NCI-H2227 (cell line): Measurements from ENCODE around the gene GPC5.
"Not testable (repeated sequence)": the region's sequence is repeated elsewhere in the genome, so short reads cannot be mapped to it uniquely, and the experiment has no call there.

Source experiments
- DNase-seq: peaks from one replicate; lab custom pipeline; 2025; ENCODE audit not compliant: unreplicated experiment; lab: John Stamatoyannopoulos, UW

The GPC5 gene

DNA sequence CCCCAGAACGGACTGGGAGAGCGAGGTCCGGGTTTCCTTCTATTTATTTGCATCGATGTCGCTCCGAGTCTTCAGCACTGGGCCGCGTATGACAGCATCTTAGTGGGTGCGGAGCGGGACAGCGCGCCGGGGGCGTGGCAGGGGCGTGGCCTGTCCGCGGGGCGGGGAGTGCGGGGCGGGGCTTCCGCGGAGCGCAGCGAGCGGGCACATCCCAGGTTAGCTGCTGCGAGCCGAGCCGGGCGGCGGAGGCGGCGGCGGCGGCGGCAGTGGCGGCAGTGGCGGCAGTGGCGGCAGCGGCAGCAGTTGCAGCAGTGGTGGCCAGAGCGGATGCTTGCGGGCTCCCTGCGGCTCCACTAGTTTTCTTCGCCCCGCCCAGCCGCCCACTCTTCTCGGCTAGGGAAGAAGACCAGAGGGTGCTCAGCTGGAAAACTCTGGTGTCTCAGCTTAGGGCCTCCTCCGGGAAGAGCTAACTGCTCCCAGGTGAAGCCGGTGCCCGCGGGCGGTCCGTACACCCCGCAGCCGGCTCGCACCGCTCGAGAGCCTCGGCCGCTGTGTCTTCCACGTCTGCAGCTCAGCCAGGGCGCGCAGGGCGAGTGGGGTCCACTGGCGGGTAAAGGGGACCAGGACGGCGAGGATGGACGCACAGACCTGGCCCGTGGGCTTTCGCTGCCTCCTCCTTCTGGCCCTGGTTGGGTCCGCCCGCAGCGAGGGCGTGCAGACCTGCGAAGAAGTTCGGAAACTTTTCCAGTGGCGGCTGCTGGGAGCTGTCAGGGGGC, at the start of gene GPC5:
GPC5 (plus strand) TSS at position 209 of the 776 bp plus-strand sequence.
- peak; percentile 71 for DNase-seq

DNA sequence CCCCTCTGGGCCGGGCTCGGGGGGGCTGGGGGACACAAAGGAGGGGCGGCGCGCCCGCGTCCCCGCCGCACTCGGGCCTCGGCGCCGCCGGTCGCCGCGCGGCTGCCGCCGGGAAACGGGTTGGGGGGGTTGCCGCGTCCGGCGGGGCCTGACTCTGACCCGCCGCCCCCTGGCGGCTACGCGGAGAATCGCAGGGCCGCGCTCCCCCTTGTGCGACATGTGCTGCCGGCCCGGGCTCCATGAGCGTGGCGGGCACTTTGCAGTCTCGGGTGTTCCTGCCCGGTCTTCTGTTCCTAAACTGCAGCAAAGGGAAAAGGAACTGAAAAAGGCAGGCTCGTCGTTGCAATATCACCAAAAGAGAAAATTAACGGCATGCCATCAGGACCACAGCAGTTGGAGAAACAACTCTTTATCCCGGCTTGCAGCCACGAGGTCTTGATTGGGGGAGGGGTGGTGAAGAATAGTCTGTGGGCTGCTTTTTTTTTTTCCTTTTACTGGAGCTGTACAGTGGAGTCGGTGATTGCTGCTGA, 49.5 kb upstream of the GPC5 start:
- peak; percentile 91 for DNase-seq

DNA sequence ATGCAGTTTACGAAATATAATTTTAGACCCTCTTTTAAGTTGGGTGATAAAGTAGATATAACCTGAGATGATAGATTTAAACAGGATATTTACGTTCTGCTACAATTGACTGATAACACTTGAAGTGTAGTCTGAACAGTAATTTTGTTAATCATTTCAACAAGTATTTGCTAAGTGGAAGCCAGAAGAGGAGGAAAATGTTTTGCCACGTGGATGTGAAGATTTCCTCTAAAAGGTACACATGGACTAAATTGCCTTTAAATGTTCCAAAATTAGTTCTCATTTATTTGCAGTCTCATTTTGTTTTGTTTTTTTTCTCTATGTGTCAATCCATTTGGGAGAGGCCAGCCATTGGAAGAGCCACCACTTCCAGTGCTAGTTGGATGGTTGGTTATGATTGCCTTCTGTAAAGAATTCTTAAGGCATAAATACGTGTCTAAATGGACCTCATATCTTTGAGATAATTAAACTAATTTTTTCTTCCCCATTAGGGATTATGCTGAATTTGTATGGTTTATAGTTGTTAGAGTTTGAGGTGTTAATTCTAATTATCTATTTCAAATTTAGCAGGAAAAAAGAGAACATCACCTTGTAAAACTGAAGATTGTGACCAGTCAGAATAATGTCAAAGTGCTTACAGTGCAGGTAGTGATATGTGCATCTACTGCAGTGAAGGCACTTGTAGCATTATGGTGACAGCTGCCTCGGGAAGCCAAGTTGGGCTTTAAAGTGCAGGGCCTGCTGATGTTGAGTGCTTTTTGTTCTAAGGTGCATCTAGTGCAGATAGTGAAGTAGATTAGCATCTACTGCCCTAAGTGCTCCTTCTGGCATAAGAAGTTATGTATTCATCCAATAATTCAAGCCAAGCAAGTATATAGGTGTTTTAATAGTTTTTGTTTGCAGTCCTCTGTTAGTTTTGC, 48.2 kb upstream of the GPC5 start:
- no peak for DNase-seq

DNA sequence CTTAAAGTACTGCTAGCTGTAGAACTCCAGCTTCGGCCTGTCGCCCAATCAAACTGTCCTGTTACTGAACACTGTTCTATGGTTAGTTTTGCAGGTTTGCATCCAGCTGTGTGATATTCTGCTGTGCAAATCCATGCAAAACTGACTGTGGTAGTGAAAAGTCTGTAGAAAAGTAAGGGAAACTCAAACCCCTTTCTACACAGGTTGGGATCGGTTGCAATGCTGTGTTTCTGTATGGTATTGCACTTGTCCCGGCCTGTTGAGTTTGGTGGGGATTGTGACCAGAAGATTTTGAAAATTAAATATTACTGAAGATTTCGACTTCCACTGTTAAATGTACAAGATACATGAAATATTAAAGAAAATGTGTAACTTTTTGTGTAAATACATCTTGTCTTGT, 47.3 kb upstream of the GPC5 start:
- no peak for DNase-seq

DNA sequence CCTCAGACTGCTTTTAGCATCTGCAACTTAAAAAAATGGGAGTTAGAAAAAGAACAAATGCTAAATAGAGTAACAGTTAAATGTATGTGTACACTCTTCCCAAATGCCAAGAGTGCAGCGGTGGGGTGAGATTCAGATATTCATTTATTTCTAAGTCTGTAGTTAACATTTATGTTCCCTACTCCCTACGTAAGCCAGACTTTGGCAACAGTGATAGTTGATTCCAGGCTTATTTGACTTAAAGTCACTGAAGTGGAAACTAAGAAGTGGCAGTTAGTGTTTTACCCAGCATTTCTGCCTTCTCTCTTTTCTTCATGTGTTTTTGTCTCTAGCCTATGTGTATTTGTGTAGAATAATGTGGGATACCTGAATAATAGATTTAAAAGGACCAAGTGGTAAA, 46.4 kb upstream of the GPC5 start:
- no peak for DNase-seq

DNA sequence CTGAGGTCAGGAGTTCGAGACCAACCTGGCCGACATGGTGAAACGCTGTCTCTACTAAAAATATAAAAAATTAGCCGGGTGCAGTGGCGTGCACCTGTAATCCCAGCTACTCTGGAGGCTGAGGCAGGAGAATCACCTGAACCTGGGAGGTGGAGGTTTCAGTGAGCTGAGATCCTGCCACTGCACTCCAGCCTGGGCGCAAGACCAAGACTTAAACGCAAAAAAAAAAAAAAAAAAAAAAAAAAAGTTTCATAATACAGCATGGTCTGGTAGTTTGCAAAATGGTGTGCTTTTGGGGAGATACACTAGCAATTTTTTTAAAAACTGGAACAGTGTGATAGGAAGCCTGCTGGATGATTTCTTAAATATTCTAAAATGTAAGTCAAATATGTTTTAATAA, 45.5 kb upstream of the GPC5 start:
- DNase-seq = not testable (repeated sequence)

DNA sequence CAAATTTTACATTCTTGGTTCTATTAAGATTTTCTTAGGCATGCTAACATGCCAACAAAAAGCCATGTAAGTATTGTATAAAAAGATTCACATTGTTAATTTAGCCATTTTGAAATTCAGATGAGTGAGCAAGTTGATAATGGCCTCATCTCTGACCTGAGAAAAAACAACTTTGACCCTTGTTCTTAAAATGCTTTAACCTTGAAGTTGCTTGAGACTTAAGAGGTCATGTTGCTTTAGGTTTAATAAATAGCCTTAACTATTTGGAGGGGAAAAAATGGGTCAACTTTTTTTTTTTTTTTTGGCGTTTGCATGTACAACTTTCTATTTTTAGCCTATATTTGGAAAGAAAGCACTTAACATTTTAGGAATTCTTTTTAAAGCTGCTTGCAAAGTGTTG, 44.9 kb upstream of the GPC5 start:
- DNase-seq = no peak

DNA sequence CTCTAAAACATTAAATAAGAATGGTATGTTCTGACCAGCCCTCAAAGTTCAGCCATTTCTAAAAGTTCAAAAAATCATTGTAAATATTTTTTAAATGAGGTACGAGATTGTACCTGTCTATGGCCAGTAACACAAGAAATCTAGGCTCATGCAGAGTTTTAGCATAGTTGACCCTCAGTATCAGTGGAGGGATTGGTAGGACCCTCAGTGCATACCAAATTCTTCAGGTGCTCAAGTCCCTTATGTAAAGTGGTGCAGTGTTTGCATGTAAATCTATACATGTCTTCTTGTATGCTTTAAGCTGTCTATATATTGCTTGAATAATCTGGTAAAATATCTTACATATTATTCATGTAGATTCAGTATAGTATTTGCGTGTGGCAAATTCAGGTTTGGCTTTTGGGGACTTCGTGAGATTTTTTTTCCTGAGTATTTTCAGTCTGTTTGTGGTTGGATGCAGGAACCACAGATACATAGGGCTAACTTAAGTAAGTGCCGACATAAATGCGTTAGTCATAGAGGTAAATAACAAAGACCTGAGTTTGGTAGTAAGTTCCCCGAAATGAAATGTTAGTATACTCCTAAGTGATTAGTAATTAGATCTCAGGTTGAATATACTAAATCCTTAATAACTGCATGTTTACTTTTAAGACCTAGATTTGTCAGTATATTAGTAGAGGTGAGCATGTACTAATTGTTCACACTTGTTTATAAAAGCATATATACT, 43.2 kb upstream of the GPC5 start:
- DNase-seq = no peak

DNA sequence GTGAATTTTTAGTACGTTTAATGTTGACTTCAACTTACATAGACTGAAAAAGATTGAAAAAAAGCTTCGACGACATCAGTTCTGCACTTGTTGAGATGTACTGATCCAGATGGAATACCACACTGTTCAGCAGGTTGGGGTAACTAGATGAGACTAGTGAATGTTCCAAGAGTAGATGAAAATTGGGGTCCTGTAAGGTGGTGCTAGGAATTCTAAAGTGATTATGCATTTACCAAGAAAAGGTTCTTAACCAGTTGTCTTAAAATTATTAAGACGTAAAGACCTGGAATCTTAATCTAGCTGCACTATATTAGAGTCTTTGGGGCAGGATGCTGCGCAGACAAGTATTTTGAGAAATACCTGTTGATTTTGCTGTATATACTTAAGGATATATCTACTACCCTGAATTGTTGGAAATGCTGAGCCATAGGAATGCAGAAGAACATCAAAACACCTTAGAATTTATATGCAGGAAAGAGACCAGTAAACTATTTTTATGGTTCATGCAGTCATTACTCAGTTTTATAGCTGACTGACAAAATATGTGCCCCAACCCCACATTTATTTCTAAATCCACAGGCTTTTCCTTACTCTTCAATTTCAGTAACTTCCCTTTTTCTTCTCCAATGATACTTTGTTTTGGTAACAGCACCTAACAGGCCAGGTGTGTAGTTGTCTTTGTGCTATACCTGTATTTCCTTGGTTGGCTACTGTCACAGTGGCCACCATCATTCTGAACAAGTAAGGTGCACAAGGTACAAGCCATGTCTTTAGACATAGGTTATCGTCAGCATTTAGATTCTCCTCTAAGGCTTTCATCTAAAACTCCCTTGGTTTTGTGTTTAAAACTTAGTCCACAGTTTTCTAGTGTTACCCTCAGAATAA, 42.4 kb upstream of the GPC5 start:
- DNase-seq = no peak

DNA sequence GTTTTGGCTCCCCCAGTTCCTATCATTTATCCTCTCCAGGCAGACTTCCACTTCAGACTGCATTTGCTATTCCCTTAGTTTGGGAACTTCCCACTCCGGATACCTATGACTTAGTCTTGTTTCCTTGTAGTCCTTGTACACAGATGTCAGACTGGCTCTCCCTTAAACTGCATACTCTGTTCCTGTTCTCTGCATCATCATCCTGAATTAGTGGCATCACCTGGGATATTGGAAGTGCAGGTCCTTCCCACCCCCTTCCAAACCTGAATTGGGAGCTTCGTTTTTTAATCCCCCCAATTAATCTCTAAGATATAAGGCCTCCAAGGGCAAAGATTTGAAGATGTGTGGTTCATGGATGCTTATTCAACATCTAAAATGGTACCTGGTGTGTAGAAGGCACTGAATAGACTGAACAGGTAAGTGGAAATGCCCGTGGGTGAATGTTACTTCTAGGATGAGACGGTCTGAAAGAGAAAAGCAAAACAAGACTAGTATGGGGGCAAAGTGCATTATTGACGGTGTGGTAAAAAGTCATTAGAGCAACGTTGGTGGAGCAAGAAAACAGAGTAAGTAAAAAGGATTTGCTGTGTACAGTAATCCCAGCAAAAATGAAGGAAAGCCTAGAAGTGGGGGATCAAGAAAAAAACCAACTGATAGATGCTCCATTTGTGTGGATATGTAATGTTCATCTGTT, 41.4 kb upstream of the GPC5 start:
- DNase-seq = no peak

DNA sequence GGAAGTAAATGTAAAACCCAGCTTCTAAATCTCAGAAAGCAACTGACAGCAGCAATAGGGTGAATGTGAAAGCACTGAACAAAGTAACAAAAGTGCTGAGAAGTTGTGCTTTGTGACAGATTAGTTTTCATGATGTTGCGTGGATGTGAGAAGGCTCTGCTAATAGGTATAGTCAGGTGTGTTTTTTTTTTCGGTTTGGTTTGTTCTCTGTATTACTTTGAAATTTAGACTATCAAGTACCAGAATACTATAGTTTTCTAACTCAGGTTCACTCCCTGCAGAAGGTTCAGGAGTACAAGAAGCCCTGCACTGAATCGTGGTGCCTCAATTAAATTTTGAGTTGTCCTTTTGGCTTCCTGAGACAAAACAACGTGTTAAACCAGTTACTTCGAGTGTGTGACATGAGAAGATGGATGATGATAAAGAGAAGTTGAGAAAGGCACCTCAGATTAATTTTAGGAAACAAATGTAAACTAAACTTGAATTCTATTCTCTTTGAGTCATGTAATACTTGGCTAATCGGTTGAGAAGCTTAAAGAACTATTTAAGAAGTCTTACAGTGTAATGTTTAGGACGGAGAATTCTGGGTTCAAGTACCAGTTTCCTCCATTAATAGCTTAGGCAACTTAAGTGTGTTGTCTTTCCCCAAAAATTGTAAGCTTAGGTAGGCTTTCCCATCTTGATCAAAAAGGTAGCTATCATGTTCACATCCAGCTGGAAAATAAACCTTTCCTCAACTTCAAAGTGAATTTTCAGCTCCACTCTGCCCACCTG, 40.6 kb upstream of the GPC5 start:
- no peak for DNase-seq

DNA sequence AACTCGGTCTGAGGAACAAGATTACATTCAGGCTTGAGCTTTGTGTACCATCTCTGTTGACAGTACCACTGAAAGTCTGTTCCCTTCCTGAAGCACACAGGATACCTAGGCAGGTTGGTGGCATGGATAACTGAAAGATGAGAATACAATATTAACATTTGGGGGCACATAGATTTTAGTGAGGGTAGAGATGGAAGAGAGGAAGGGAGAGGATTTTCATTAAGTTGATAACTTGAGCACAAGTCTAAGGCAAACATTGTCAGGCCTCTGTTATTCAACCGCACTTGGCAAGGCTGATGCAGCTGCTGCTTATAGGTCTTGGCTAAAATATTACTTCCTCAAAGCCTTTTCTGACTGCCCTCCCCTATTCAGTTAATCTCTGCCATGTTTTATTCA, 40.0 kb upstream of the GPC5 start:
- DNase-seq = no peak

DNA sequence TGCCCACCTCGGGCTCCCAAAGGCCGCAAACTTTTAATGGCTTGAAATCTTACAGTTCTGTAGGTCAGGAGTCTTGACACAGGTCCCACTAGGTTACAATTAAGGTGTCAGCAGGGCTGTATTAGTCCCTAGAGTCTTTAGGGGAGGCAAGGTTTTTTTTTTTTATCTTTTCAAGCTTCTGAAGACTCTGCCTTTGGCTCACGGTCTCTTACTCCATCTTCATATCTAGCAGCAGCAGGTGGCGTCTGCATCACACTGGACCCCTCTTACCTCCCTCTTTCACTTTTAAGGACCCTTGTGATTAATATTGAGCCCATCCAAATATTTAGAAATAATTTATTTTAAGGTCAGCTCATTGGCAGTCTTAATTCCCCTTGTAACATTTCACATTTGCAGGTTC, 39.3 kb upstream of the GPC5 start:
- no peak for DNase-seq

DNA sequence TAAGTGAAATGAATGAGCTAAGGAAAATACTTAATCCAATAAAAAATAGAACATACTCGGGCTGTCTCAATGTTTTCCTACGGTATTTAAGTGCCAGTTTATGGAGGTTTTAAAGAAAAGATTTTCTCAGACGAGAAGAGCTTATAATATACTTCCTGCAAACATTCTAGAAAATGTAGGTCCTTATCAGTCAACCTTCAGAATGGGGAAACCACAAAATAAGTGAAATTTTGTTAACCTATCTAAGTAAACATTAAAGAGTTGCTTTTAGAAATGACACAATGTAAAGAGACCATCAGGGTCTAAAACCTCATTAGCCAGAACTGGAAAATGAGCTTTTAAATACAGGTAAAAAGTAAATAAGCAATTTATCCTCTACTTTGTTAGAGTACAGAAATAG, 38.8 kb upstream of the GPC5 start:
- no peak for DNase-seq

DNA sequence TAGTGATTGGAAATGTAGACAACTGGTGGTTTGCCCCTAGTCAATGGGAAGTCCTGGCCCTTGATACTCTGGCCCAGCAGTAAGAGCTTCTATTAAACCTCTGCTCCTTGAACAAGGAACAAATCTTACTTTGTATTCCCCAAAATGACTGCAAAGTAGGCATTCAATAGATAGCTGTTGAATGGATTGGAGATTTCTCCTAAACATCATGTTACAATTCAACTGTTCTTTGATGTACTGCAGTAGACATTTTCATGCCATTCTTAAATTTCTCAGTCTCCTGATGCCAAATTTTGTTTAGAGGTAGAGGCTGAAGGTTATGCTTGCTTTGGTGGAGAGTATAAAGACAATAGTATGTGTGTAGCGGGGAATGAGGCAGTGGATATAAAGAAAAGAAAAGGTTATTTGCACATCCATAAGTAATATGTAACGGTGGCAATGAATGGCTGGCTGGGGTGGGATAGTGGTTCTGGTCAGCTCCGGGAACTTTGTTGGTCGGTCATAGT, 38.1 kb upstream of the GPC5 start:
- DNase-seq = no peak

DNA sequence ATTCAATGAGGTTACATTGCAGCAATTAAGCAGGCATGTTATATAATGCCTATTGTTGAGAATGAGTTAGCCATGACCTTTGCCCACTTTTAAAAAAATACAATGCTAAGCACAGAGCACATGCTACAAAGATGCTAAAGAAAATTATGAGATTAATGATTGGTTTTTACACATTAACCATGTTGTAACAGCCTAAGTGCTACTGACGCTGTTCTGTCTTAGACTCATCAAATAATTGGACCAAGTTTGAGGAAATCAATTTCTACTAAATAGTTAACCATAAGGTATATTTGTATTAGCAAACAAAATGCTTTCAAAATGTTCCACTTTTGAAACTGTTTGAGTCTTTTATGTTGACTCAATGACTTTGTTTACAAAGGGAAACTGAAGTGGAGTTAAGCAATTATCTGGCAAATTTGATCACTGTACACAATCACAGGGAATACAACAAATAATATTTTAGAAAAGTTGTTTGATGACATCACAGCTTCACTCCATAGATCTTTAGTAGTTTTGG, 36.6 kb upstream of the GPC5 start:
- no peak for DNase-seq

DNA sequence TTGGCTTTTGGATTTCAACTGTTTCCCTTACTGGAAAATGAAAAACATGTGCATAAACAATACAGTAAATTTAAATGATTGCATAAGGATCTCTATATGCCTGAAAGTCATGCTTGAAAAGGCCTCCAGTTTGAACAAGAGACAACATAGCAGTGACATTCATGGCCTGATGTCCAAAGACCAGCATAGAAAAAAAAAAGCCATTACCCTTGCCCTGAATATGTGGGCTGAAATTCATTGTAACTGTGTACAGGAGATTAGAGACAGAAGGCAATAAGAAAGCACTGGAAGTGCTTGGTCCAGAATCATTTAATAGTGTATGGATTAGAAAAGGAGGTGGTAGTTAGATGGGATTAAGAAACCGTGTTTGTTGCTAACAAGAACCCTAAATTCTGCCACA, 35.5 kb upstream of the GPC5 start:
- DNase-seq = no peak

DNA sequence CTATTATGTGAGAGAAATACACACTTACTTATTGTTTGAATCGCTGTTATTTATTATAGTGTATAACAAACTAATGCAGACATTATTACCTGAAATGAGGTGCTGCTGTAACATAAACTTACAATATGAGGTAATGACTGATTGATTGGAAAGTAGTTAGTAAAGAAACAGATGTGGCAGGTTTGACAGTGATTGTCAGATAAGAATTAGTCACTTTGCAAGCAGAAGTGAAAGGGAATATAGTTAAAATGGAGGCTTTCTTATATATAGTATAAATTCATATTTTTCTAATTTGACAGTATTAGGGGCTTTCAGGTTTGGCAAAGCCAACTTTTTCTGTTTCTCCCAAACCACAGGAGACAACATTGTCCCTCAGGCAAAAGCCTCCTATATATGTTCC, 30.3 kb upstream of the GPC5 start:
- no peak for DNase-seq
